Stimulated activated naive CD4-positive, alpha-beta T cell (primary cell): ENCODE measurements around the gene PRKCD.

Experiments used
- DNase-seq, 6 experiments: peaks; one replicate each; lab custom pipeline; 2025; lab: John Stamatoyannopoulos, UW

The PRKCD gene

GRCh38 chr3:53170325-53171063 is 9.5 kb downstream of the PRKCD start:
- no peak for DNase-seq

GRCh38 chr3:53171064-53171418 is 10.0 kb downstream of the PRKCD start:
- DNase-seq, result no peak

- DNase-seq, result no peak
These were observed 11.0 kb downstream of the PRKCD start for GRCh38 chr3:53171827-53172505.

DNA sequence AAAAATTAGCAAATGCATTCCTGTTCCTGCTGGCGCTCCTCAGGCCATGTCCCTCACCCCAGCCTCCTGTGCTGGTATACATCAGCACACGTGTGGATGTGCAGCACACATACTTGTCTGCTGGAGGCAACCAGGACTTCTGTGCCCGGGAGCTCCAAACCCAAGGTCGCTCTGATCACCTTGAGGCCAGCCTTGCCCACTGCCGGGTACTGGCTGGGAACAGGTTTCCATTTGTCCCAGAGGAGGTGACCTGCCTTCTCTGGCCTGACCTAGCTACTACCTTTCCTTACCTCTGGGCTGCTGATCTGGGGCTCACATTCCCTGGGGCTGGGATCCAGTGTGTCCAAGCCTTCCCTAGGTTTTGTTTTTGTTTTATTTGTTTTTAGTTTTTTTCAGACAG is 12.1 kb downstream of the PRKCD start:
- no peak for DNase-seq

- DNase-seq, result no peak
These were observed 13.6 kb downstream of the PRKCD start for GRCh38 chr3:53174346-53175250.

DNA sequence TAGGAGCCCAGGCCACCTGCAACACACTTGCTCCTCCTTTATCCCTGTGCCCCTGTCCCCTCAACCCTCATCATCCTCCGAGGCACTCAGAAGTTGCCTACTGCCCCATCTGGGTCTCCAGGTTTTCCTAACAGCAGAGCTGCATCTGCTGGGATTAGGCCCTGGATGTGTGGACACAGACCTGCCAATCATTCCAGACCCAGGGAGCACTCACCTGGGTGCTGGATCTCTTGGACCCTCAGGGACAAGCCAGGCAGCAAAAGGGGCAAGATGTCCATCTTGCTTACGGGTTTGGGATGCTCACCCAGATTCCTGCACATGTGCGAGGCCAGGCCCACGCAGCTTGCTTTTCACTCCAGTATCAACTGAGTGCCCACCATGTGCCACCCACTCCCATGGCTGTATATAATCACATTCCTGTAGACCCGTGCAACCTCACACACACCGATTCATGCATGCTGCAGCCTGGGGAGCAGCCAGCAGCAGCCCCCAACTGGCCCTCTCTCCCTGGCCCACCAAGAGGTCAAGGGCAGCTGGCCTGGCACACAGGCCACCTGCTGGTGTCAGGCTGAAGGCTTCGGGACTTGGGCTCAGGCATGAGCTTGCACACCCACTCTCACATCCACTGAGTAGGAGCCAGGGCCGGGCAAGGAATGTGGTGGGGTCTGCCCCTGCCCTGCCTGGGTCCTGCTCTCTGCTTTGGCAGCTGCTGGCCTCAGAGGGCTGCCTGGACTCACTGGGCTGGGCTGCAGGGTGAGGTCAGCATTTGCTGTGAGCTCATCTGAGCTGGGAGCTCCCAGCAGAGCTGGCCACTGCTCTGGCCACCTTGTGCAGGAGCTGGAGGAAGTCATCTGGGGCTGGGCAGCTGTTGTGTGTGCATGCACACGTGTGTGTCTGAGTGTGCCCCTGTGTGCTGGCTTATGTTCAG is 14.9 kb downstream of the PRKCD start:
- no peak for DNase-seq

- no peak for DNase-seq
These were observed 17.2 kb downstream of the PRKCD start for GRCh38 chr3:53178246-53178645.

GRCh38 chr3:53179580-53179979 is 18.6 kb downstream of the PRKCD start:
- DNase-seq, result no peak

- no peak for DNase-seq
These were observed 19.5 kb downstream of the PRKCD start for GRCh38 chr3:53180305-53181023.

DNA sequence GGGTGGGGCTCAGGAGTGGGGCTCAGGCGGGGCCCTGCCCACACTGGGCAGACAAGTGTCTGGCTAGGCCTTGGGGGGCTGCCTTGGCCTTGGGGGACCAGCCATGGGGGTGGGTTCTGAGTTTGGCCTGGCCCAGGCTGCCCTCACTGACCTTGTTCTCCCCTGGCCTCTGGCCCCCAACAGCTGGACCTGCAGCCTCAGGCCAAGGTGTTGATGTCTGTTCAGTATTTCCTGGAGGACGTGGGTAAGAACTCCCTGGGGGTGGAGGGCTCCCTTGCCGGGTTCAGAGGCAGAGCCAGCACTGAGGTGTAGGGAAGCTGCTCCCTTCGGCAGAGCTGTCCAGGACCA is 20.0 kb downstream of the PRKCD start:
- no peak for DNase-seq

DNA sequence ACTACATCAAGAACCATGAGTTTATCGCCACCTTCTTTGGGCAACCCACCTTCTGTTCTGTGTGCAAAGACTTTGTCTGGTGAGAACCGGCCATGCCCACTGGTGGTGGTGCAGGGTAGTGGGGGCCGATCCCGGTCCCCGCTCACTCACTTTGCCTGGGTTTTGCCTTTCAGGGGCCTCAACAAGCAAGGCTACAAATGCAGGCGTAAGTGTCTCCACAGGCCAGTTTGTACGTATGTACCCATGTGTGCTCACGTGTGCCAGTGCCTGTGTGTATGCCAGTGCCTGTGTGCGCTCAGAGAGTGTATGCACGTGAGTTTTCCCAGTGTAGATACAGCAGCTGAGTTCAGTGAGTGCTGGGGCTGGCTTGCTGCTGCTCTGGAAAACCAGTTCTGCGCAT is 20.5 kb downstream of the PRKCD start:
- DNase-seq, result no peak

GRCh38 chr3:53182764-53183355 is 21.9 kb downstream of the PRKCD start:
- no peak for DNase-seq

- DNase-seq, result no peak
These were observed 22.5 kb downstream of the PRKCD start for GRCh38 chr3:53183514-53183913.

DNA sequence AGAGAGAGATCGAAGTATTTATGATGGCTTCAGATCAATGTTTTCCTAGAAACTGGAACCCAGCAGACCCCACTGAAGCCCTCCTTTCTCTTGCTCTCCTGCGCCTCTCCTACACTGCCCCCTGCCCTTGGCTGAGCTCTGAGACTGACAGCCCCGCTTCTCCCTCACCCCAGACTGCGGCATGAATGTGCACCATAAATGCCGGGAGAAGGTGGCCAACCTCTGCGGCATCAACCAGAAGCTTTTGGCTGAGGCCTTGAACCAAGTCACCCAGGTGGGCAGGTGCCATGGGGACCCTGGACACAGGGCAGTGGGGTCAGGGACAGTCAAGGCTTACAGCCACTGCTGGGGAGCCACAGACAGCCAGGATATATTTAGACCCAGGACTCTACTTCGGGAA is 23.7 kb downstream of the PRKCD start:
- DNase-seq, result no peak

- no peak for DNase-seq
These were observed 24.9 kb downstream of the PRKCD start for GRCh38 chr3:53185761-53186465.

- no peak for DNase-seq
These were observed 25.7 kb downstream of the PRKCD start for GRCh38 chr3:53186726-53187125.

- no peak for DNase-seq
These were observed 26.4 kb downstream of the PRKCD start for GRCh38 chr3:53187430-53187829.

DNA sequence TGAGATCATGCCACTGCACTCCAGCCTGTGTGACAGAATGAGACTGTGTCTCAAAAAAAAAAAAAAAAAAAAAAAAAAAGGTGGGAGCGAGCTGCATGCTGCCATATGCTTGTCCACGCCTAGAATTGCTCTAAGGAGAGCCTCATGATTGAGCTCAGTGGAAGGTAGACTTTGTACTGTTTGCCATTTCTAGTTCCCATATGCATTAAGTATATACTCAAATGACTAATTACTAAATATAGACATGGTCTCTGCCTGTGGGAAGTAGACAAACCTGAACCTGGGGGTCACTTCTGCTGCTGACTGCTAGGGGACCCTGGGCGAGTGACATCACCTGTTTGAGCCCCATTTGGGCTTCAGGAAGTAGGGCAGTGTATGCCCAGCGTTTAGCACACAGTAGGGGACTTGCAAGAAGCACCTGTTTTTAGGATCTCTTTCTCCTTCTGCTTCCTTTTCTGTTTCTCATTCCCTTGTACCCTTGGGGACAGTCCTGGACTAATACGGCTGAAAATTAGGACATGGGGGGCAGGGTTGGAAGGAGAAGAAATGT is 27.2 kb downstream of the PRKCD start:
- no peak for DNase-seq

- no peak for DNase-seq
These were observed 27.7 kb downstream of the PRKCD start for GRCh38 chr3:53188720-53189119.

GRCh38 chr3:53189276-53189675 is 28.3 kb downstream of the PRKCD start:
- no peak for DNase-seq
